Common myeloid progenitor, CD34-positive (primary cell): ENCODE data around the gene SCUBE3.

Source experiments
- CTCF ChIA-PET: fragments of 350-600 bp; sonication (Branson Sonifier 250); formaldehyde crosslinking; loops from one replicate; lab custom pipeline; 2021; ENCODE audit warnings: antibody characterized with exemption; lab: Charles Lee
- POLR2A ChIA-PET: fragments of 350-600 bp; sonication (Branson Sonifier 250); formaldehyde crosslinking; loops from one replicate; lab custom pipeline; 2021; ENCODE audit warnings: antibody characterized with exemption; lab: Charles Lee
- DNase-seq, 3 donors: peaks; one replicate each; pipeline versions ENCODE4 v3.0.0 to v3.0.0-alpha.2; 2013
- H3K27ac ChIP-seq, 2 experiments: 1 replicate in 1 of 2; 2 replicates in 1 of 2; pipeline ENCODE4 v1.7.0; 2013; ENCODE audit warnings: inconsistent platforms in 2 of 2, low read length in 2 of 2, mild to moderate bottlenecking in 2 of 2, low read depth in 1 of 2, moderate library complexity in 1 of 2; ENCODE audit not compliant: severe bottlenecking in 2 of 2, insufficient read depth in 1 of 2, poor library complexity in 1 of 2
- H3K27me3 ChIP-seq, 5 experiments: replicated peaks in 2 of 5; 1 replicate in 3 of 5; 2 replicates in 2 of 5; pipeline versions ENCODE4 v1.6.1 to v1.7.0; 2013; ENCODE audit warnings: low read length in 4 of 5, mild to moderate bottlenecking in 2 of 5, moderate library complexity in 2 of 5, inconsistent platforms in 1 of 5; ENCODE audit not compliant: insufficient read depth in 5 of 5, control insufficient read depth in 4 of 5
- H3K36me3 ChIP-seq, 4 experiments: 1 replicate in 2 of 4; 2 replicates in 2 of 4; pipeline versions ENCODE4 v1.6.1 to v1.7.0; 2013; ENCODE audit warnings: low read length in 3 of 4, control low read depth in 1 of 4, mild to moderate bottlenecking in 1 of 4; ENCODE audit not compliant: control insufficient read depth in 4 of 4, insufficient read depth in 4 of 4
- H3K4me1 ChIP-seq, 4 experiments: 1 replicate in 3 of 4; 2 replicates in 1 of 4; pipeline versions ENCODE4 v1.6.1 to v1.7.1; 2013; ENCODE audit warnings: low read length in 3 of 4, mild to moderate bottlenecking in 3 of 4, control low read depth in 1 of 4, inconsistent platforms in 1 of 4, moderate library complexity in 1 of 4; ENCODE audit not compliant: control insufficient read depth in 4 of 4, insufficient read depth in 4 of 4; ENCODE audit errors: control extremely low read depth in 1 of 4
- H3K4me3 ChIP-seq, 7 experiments: 1 replicate in 4 of 7; 2 replicates in 3 of 7; pipeline versions ENCODE4 v1.5.1 to v1.7.0; 2013; ENCODE audit warnings: mild to moderate bottlenecking in 7 of 7, low read length in 6 of 7, moderate library complexity in 6 of 7, inconsistent platforms in 2 of 7, low read depth in 2 of 7, control low read depth in 1 of 7; ENCODE audit not compliant: insufficient read depth in 4 of 7, control insufficient read depth in 1 of 7; ENCODE audit errors: extremely low read depth in 1 of 7
- H3K9me3 ChIP-seq, 5 experiments: 1 replicate in 4 of 5; 2 replicates in 1 of 5; pipeline versions ENCODE4 v1.6.1 to v1.7.1; 2013; ENCODE audit warnings: low read length in 4 of 5, mild to moderate bottlenecking in 2 of 5, inconsistent platforms in 1 of 5, low read depth in 1 of 5, moderate library complexity in 1 of 5; ENCODE audit not compliant: control insufficient read depth in 4 of 5, insufficient read depth in 2 of 5; ENCODE audit errors: control extremely low read depth in 1 of 5
- WGBS: methylation state at CpG from one replicate; pipeline ENCODE4 v1.1.5; 2013; ENCODE audit not compliant: insufficient coverage; 5-methylcytosine and 5-hydroxymethylcytosine counted together

Gene SCUBE3

GRCh38 chr6:35293681-35294080 is 79.9 kb downstream of the SCUBE3 start:
- Histone ChIP-seq H3K9me3 (no peaks in the 10 kb centered on the region), H3K4me3 (no peak overlapping the region), H3K27me3 (no peaks in the 10 kb centered on the region), H3K4me1 (peaks cover 7 to 20% (median 19%) of the 10 kb centered on the region in 4 experiments), H3K27ac (no peak overlapping the region), H3K36me3 (peaks cover 0 to 76% (median 51%) of the 10 kb centered on the region in 4 experiments)
- WGBS, result 97% methylated on average over 9 of the region's 9 CpGs
- ChIA-PET CTCF (interaction anchor here (0.7 to 20.5 kb wide), 14 partner anchors 8 to 179 kb away, joined by 3 to 405 read pairs (median 4); partner anchors contain the start of genes FANCE and RPL10A), POLR2A (no interaction called here)
- DNase-seq, result no peak

GRCh38 chr6:35294308-35294945 is 80.7 kb downstream of the SCUBE3 start:
- ChIA-PET CTCF (interaction anchor here (0.7 to 20.5 kb wide), 11 partner anchors 8 to 179 kb away, joined by 3 to 405 read pairs (median 5); partner anchors contain the start of genes FANCE and RPL10A), POLR2A (no interaction called here)
- no peaks in the 10 kb centered on the region for H3K9me3 ChIP-seq
- peak; percentile 39 to 63 (median 50) for DNase-seq
- no peak overlapping the region for H3K4me3 ChIP-seq
- H3K4me1 ChIP-seq, result peaks cover 14 to 27% (median 26%) of the 10 kb centered on the region in 4 experiments
- H3K27me3 ChIP-seq, result no peaks in the 10 kb centered on the region
- H3K27ac ChIP-seq, result no peak overlapping the region
- WGBS, result 63% methylated on average over 3 of the region's 10 CpGs
- peaks cover 0 to 68% (median 46%) of the 10 kb centered on the region in 4 experiments for H3K36me3 ChIP-seq

- H3K27ac ChIP-seq, result no peak overlapping the region
- H3K4me3 ChIP-seq, result no peak overlapping the region
- ChIA-PET POLR2A (no interaction called here), CTCF (interaction anchor here (0.6 to 20.5 kb wide), 10 partner anchors 9 to 551 kb away, joined by 4 to 405 read pairs (median 9); partner anchors contain the start of genes FANCE and PPARD)
- peaks cover 20 to 33% (median 32%) of the 10 kb centered on the region in 4 experiments for H3K4me1 ChIP-seq
- DNase-seq, result no peak
- 100% methylated on average over 2 of the region's 2 CpGs for WGBS
- H3K9me3 ChIP-seq, result no peaks in the 10 kb centered on the region
- H3K36me3 ChIP-seq, result peaks cover 0 to 62% (median 42%) of the 10 kb centered on the region in 4 experiments
- H3K27me3 ChIP-seq, result no peaks in the 10 kb centered on the region
Measured at GRCh38 chr6:35295036-35295435, 81.3 kb downstream of the SCUBE3 start.

- ChIA-PET CTCF (interaction anchor here (0.6 to 20.5 kb wide), 18 partner anchors 10 to 552 kb away, joined by 3 to 405 read pairs (median 5); partner anchors contain the start of genes FANCE, PPARD and RPL10A), POLR2A (interaction anchor here (1.1 kb wide), 1 partner anchor 154 kb away, joined by 4 read pairs; no protein-coding TSS in a partner anchor)
- no peak overlapping the region for H3K4me3 ChIP-seq
- H3K9me3 ChIP-seq, result no peaks in the 10 kb centered on the region
- WGBS, result 50% methylated on average over 2 of the region's 3 CpGs
- H3K36me3 ChIP-seq, result peaks cover 0 to 60% (median 35%) of the 10 kb centered on the region in 4 experiments
- no peaks in the 10 kb centered on the region for H3K27me3 ChIP-seq
- H3K27ac ChIP-seq, result peak overlapping the region in 1 of 2 experiments; percentile 7
- peaks cover 27 to 40% (median 39%) of the 10 kb centered on the region in 4 experiments for H3K4me1 ChIP-seq
- DNase-seq, result no peak
Measured at GRCh38 chr6:35295521-35296315, 82.0 kb downstream of the SCUBE3 start.

GRCh38 chr6:35296931-35297600 is 83.3 kb downstream of the SCUBE3 start:
- CTCF ChIA-PET, result interaction anchor here (1.0 to 20.5 kb wide), 19 partner anchors 11 to 440 kb away, joined by 3 to 405 read pairs (median 4); partner anchors contain the start of genes FANCE and RPL10A
- WGBS, result 35% methylated on average over 6 of the region's 6 CpGs
- Histone ChIP-seq H3K4me3 (peak overlapping the region in 4 of 7 experiments; percentile 77 to 91 (median 84)), H3K9me3 (no peaks in the 10 kb centered on the region), H3K27me3 (no peaks in the 10 kb centered on the region), H3K36me3 (peaks cover 0 to 51% (median 24%) of the 10 kb centered on the region in 4 experiments), H3K4me1 (peaks cover 31 to 53% (median 49%) of the 10 kb centered on the region in 4 experiments), H3K27ac (peak overlapping the region in 1 of 2 experiments; percentile 94)
- no peak for DNase-seq
- POLR2A ChIA-PET, result interaction anchor here (0.7 to 1.4 kb wide), 3 partner anchors 152 to 174 kb away, joined by 3 to 6 read pairs (median 4); no protein-coding TSS in a partner anchor
